ENCODE results near the gene FURIN.
"Not testable (repeated sequence)": the region's sequence is repeated elsewhere in the genome, so short reads cannot be mapped to it uniquely, and the experiment has no call there.

Gene FURIN

GRCh38 chr15:90901175-90902039 is 33.0 kb downstream of the FURIN start:
- peak overlapping the region; percentile 65 for H3K4me3 ChIP-seq (ENCODE audit: low read depth, low read length)

- H3K4me3 ChIP-seq (ENCODE audit: low read depth, low read length) = peak overlapping the region; percentile 65
Measured at GRCh38 chr15:90902040-90902839, 33.9 kb downstream of the FURIN start.

DNA sequence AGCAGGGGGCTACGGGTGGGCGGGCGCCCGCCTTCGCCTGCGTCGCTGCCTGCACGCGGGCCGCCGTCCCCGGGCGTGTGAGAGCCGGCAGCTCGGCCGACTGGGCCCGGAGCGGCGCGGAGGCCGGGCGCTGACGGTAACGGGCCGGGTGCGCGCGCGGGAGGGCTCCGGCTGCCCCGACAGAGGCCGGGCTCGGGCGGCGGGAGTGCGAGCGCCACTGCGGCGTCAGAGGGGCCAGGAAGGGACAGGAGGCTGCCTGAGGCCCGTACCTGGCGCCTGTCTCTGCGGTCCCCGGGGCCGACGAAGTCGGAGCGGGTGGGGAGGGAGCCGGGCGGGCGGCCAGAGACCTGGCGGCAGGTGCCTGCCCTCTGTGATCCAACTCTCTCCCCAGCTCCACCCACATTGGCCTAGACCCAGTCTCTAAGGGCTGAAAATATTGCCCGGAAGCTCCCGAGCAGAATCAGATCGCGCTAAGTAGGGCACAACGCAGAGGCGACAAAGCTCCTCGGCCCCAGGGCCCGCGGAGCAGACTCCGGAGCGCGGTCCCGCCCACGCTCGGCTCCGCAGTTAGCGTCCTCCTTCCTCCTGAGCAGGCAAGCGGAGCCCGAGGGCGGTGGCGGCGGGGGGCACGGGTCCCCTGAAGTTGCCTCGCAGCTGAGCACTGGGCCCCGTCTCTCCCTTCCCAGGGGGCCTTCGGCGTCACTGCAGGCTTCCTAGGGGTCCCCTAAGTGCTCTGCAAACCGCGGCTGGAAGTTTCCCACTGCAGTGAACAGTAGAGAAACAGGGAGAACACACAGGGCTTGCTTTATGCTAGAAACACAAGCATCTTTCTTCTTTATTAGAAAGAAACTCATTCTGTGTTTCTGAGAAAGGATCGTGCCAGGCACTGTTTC is 34.7 kb downstream of the FURIN start, which contains the start of gene MAN2A2:
Gene MAN2A2 (plus strand): TSS at position 463 of the 893 bp plus-strand sequence. CDS start 906 bp downstream, outside the sequence.
- H3K4me3 ChIP-seq (ENCODE audit: low read depth, low read length) = peak within 1 kb of the TSS; percentile 65

DNA sequence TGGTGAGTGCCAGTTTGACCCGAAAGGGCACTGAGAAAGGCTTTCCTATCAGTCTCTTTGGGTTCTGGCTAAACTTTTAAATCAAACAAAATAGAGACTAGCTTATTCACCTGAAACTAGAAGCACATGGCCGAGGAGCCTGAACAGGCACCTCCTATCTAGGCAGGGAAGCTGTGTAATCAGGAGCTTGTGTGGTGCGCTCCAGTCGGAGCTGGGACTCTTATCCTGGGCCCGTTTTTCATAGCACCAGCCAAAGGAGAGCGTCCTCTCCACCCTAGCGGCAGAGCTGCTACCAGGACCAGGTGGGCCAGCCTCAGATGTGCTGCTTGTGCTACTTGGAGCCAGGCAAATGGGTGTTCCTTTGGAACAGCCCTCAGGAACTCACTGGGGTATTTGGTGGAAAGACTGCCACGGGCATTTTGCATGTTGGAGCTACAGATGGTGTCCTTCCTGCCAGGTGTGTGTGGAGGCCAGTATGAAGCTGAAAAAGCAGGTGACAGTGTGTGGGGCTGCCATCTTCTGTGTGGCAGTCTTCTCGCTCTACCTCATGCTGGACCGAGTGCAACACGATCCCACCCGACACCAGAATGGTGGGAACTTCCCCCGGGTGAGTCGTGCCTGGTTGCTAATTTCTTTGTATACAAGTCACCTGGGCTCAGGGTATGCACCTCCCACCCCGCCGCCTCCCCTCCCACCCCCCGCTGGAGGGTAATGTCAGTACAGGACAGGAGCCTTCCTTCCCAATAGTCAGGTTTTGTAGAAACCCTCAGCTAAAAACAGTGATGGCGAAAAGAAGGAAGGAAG is 35.5 kb downstream of the FURIN start:
- no peak overlapping the region for H3K4me3 ChIP-seq (ENCODE audit: low read depth, low read length)

DNA sequence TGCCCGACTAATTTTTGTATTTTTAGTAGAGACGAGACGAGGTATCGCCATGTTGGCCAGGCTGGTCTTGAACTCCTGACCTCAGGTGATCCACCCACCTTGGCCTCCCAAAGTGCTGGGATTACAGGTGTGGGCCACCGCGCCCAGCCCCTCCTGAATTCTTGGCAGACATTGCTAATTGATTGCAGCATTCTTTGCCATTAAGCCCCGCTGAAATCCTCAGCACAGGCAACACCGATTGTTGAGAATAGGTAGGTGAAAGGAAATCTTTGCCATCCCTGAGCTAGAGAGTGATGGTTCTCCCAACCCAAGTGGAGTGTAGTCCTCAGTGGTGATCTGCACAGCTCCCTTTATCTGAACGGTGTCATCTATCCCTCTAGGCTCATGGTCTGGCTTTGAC is 36.4 kb downstream of the FURIN start:
- no peak overlapping the region for H3K4me3 ChIP-seq (ENCODE audit: low read depth, low read length)

DNA sequence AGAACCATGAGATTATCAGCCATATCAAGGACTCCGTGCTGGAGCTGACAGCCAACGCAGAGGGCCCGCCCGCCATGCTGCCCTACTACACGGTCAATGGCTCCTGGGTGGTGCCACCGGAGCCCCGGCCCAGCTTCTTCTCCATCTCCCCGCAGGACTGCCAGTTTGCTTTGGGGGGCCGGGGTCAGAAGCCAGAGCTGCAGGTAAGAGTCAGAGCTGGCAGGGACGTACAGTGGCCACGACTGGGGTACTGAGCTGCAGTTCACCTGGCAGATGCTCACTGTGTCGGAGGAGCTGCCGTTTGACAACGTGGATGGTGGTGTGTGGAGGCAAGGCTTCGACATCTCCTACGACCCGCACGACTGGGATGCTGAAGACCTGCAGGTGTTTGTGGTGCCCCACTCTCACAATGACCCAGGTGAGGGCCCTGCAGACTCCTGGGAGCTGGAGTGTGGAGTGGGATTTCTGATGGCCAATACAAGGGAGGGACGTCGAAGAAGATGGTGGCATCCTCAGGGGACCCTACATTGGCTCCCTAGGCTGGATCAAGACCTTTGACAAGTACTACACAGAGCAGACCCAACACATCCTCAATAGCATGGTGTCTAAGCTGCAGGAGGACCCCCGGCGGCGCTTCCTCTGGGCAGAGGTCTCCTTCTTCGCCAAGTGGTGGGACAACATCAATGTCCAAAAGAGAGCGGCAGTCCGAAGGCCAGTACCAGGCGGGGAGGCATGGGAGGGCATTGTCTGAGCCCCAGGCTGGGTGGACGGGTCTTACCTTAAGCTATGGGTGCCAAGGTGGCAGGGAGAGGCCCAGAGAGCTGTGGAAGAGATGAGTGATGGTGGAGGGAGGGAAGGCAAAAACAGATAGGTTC is 37.2 kb downstream of the FURIN start:
- no peak overlapping the region for H3K4me3 ChIP-seq (ENCODE audit: low read depth, low read length)

DNA sequence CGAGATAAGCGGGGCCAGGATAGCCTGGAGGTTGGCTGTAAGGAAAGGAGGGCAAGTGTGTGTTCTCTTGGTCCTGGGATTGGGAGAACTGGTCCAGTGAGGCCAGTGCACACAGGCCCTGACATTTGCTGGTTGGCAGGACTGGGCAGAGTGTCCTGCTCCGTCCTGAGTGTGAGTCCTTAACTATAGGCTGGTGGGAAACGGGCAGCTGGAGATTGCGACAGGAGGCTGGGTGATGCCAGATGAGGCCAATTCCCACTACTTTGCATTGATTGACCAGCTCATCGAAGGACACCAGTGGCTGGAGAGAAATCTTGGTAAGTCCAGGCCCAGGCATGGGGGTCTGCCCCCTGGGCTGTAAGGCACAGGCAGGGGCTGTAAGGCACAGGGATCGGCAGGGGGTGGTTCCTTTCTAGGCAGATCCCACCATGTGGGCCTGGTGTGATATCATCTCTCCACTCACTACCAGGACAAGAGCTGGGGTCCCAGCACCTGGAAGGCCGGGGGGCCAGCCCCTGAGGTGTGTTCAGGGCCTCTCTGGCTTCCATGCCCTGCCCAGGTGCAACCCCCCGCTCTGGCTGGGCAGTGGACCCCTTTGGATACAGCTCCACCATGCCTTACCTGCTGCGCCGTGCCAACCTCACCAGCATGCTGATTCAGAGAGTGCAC is 37.9 kb downstream of the FURIN start:
- no peak overlapping the region for H3K4me3 ChIP-seq (ENCODE audit: low read depth, low read length)

DNA sequence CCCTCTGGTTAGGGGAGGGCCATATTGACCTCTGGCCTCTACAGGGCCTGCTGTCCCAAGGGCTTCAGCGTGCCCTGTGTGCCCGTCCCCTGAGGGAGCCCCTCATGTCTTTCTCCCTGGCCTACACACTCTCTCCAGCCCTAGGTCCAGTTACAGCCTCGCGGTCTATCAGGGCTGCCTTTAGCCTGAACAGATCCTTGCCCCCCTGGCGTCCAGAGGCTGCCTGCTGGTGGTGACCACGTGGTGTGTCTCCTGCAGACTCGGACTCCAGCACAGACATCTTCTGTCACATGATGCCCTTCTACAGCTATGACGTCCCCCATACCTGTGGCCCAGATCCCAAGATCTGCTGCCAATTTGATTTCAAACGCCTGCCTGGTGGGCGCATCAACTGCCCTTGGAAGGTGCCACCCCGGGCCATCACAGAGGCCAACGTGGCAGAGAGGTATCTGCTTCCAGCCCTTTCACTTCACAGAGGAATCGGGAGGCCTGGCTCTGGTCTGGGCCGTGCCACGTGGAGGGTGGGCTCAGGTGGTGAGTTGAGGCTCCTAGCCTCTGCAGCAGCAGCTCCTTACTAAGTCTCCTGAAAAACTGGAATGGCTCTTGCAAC is 38.8 kb downstream of the FURIN start:
- H3K4me3 ChIP-seq (ENCODE audit: low read depth, low read length) = no peak overlapping the region

- H3K4me3 ChIP-seq (ENCODE audit: low read depth, low read length) = no peak overlapping the region
Measured at GRCh38 chr15:90907838-90908507, 39.6 kb downstream of the FURIN start.

DNA sequence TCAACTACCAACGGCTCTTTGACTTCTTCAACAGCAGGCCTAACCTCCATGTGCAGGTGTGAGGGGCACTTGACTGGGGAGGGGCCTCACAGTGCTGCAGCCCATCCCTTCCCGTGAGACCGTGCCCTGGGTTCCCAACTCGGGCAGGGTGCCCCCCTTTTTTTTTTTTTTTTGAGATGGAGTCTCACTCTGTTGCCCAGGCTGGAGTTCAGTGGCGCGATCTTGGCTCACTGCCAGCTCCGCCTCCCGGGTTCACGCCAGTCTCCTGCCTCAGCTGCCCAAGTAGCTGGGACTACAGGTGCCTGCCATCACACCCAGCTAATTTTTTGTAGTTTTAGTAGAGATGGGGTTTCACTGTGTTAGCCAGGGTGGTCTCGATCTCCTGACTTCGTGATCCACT is 41.1 kb downstream of the FURIN start:
- not testable (repeated sequence) for H3K4me3 ChIP-seq (ENCODE audit: low read depth, low read length)

- H3K4me3 ChIP-seq (ENCODE audit: low read depth, low read length) = no peak overlapping the region
Measured at GRCh38 chr15:90909976-90910375, 41.6 kb downstream of the FURIN start.

- H3K4me3 ChIP-seq (ENCODE audit: low read depth, low read length) = no peak overlapping the region
Measured at GRCh38 chr15:90910441-90911301, 42.3 kb downstream of the FURIN start.

- H3K4me3 ChIP-seq (ENCODE audit: low read depth, low read length) = no peak overlapping the region
Measured at GRCh38 chr15:90911302-90911623, 42.9 kb downstream of the FURIN start.

GRCh38 chr15:90911906-90912769 is 43.8 kb downstream of the FURIN start:
- H3K4me3 ChIP-seq (ENCODE audit: low read depth, low read length) = no peak overlapping the region

DNA sequence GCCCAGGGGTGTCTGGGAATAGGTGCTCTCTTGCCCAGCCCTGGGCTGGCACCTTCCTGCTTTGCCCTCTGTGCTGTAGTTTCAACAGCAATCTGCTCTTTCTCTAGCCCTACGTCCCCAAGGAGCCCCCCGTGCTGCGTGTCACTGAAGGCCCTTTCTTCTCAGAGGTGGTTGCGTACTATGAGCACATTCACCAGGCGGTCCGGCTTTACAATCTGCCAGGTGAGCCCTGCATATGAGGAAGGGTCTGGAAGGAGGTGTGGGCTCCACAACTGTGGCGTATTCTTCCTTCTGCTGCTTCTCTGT is 44.3 kb downstream of the FURIN start:
- H3K4me3 ChIP-seq (ENCODE audit: low read depth, low read length) = no peak overlapping the region

DNA sequence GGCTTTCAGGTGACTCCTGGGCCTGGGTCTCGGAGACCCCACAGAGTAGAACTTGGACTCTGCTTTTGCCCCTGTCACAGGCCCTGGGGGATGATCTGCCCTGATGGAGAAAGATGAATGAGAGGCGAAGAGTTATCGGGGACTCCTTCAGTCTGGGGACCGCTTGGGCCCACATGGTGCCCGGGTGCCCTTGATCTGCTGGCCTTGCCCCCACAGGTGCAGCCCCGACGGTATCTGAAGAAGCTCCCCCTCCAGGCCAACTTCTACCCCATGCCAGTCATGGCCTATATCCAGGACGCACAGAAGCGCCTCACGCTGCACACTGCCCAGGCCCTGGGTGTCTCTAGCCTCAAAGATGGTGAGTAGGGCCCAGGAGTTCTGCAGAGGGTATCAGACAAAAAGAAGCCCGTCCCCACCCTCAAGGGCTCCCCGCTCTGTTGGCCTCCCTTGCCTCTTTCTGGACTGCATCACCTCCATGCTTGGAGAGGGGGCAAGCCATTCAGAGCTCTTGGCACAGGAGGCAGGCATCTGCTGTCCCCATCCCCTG is 45.1 kb downstream of the FURIN start:
- H3K4me3 ChIP-seq (ENCODE audit: low read depth, low read length) = no peak overlapping the region
